B cell (primary cell): ENCODE data around the gene MRPS9. TPM values are rescaled to one million over a fixed set of nuclear protein-coding genes. Genes with fewer than 3 reads are reported as not detected.

Source experiments
- ATAC-seq: fragments of 200-7000 bp; cut with Tn5 transposase; one replicate; pipeline ENCODE4 v1.10.0; 2021; ENCODE audit warnings: low read depth, mild to moderate bottlenecking, moderate number of reproducible peaks, moderate library complexity
- CTCF ChIA-PET: fragments of 350-600 bp; sonication (Branson Sonifier 250); formaldehyde crosslinking; loops from one replicate; lab custom pipeline; 2021; ENCODE audit warnings: antibody characterized with exemption, inconsistent platforms; lab: Charles Lee
- POLR2A ChIA-PET: fragments of 350-600 bp; sonication (Branson Sonifier 250); formaldehyde crosslinking; loops from one replicate; lab custom pipeline; 2021; ENCODE audit warnings: antibody characterized with exemption; lab: Charles Lee
- DNase-seq: peaks from one replicate; pipeline ENCODE4 v3.0.0; 2013
- H2AFZ ChIP-seq: 2 replicates; pipeline ENCODE4 v1.6.1; 2012; ENCODE audit warnings: mild to moderate bottlenecking, low read depth, low read length; ENCODE audit not compliant: insufficient read depth, poor library complexity, severe bottlenecking
- H3K27ac ChIP-seq, 2 donors: 1 replicate in 1 of 2; 2 replicates in 1 of 2; pipeline ENCODE4 v1.5.1; 2012 to 2013; ENCODE audit warnings: low read length in 2 of 2, mild to moderate bottlenecking in 2 of 2, moderate library complexity in 1 of 2
- H3K27me3 ChIP-seq, 4 experiments: fragments of 200-600 bp in 1 of 4; sonication (generic) in 1 of 4; replicated peaks in 1 of 4; 1 replicate in 2 of 4; 2 replicates in 2 of 4; pipeline versions ENCODE4 v1.6.1 to v1.7.0; 2013 to 2016; ENCODE audit warnings: low read length in 3 of 4, mild to moderate bottlenecking in 2 of 4, mixed read lengths in 1 of 4, moderate library complexity in 1 of 4; ENCODE audit not compliant: insufficient read depth in 4 of 4, control insufficient read depth in 3 of 4; ENCODE audit errors: control extremely low read depth in 1 of 4
- H3K36me3 ChIP-seq, 2 experiments: replicated peaks in 1 of 2; 1 replicate in 1 of 2; 2 replicates in 1 of 2; pipeline versions ENCODE4 v1.6.1 to v1.7.1; 2013; ENCODE audit warnings: low read length in 1 of 2; ENCODE audit not compliant: insufficient read depth in 2 of 2, control insufficient read depth in 1 of 2; ENCODE audit errors: control extremely low read depth in 1 of 2, extremely low read depth in 1 of 2
- H3K4me1 ChIP-seq, 2 donors: fragments of 200-600 bp in 1 of 2; sonication (generic) in 1 of 2; 1 replicate in 1 of 2; 2 replicates in 1 of 2; pipeline versions ENCODE4 v1.5.1 to v1.6.1; 2013 to 2017; ENCODE audit warnings: low read length in 2 of 2; ENCODE audit not compliant: control insufficient read depth in 2 of 2, insufficient read depth in 2 of 2
- H3K4me2 ChIP-seq: replicated peaks from 2 replicates; pipeline ENCODE3; 2012; ENCODE audit warnings: mild to moderate bottlenecking, low read depth, low read length; ENCODE audit not compliant: poor library complexity, severe bottlenecking
- H3K4me3 ChIP-seq, 5 experiments: fragments of 200-600 bp in 1 of 5; sonication (generic) in 1 of 5; 1 replicate in 3 of 5; 2 replicates in 2 of 5; pipeline versions ENCODE4 v1.5.1 to v1.7.0; 2011 to 2016; ENCODE audit warnings: low read length in 4 of 5, mild to moderate bottlenecking in 4 of 5, low read depth in 2 of 5, control low read depth in 1 of 5, moderate library complexity in 1 of 5; ENCODE audit not compliant: insufficient read depth in 1 of 5; ENCODE audit errors: control extremely low read depth in 1 of 5, extremely low read depth in 1 of 5
- H3K79me2 ChIP-seq: fragments of 200-600 bp; sonication (generic); one replicate; pipeline ENCODE4 v1.6.0; 2016; ENCODE audit warnings: low read length; ENCODE audit not compliant: control insufficient read depth, insufficient read depth
- H3K9ac ChIP-seq: fragments of 200-600 bp; sonication (generic); 2 replicates; pipeline ENCODE4 v1.6.1; 2017; ENCODE audit warnings: mild to moderate bottlenecking, low read length, moderate library complexity
- H3K9me3 ChIP-seq, 3 donors: one replicate each; pipeline versions ENCODE4 v1.6.1 to v1.7.1; 2013; ENCODE audit warnings: low read length in 2 of 3; ENCODE audit not compliant: control insufficient read depth in 2 of 3, insufficient read depth in 1 of 3; ENCODE audit errors: control extremely low read depth in 1 of 3
- H4K20me1 ChIP-seq: 2 replicates; pipeline ENCODE4 v1.6.0; 2012; ENCODE audit warnings: mild to moderate bottlenecking, low read length; ENCODE audit not compliant: insufficient read depth, control insufficient read depth, poor library complexity, severe bottlenecking
- H3K27ac Mint-ChIP-seq: one replicate; pipeline ENCODE4 v1.8.0; 2021; ENCODE audit warnings: mixed read lengths
- H3K27me3 Mint-ChIP-seq: one replicate; pipeline ENCODE4 v1.8.0; 2021; ENCODE audit warnings: mixed read lengths
- H3K4me1 Mint-ChIP-seq: one replicate; pipeline ENCODE4 v1.8.0; 2021; ENCODE audit warnings: mixed read lengths
- H3K4me3 Mint-ChIP-seq: one replicate; pipeline ENCODE4 v1.8.0; 2021; ENCODE audit warnings: mixed read lengths
- H3K9me3 Mint-ChIP-seq: one replicate; pipeline ENCODE4 v1.8.0; 2022; ENCODE audit warnings: mixed read lengths; ENCODE audit not compliant: insufficient read depth
- EZH2 ChIP-seq: IDR thresholded peaks from 2 replicates; pipeline ENCODE4 v1.6.1; 2012; ENCODE audit warnings: borderline replicate concordance, low read depth, mild to moderate bottlenecking, moderate library complexity, low read length; ENCODE audit not compliant: insufficient read depth, poor library complexity, severe bottlenecking
- WGBS: methylation state at CpG from one replicate; pipeline ENCODE4 v1.1.5; 2013; ENCODE audit warnings: missing lambda C conversion rate; ENCODE audit not compliant: insufficient coverage; 5-methylcytosine and 5-hydroxymethylcytosine counted together
- intact Hi-C: fragments of 100-400 bp; cut with micrococcal nuclease; formaldehyde crosslinking; loops from one replicate; pipeline ENCODE4 v1.10.0; 2022
- polyA plus RNA-seq: library from polyadenylated mRNA; depleted of rRNA; stranded (reverse); fragments of >200 nt; gene quantifications from 2 replicates; pipeline ENCODE4 v1.2.3, GENCODE V29; 2012
- total RNA-seq, 2 donors: library from RNA; stranded (reverse); fragments of 120-200 nt in 1 of 2; gene quantifications; 1 replicate in 1 of 2; 2 replicates in 1 of 2; pipeline versions ENCODE4 v1.2.3 to v1.2.4, GENCODE V29; 2013 to 2022
- TF ChIP-seq, protein P1 (sequence below): fragments of 200-600 bp; IDR thresholded peaks from one replicate; pipeline ENCODE4 v1.8.0; 2022; ENCODE audit warnings: antibody characterized with exemption, mild to moderate bottlenecking

The MRPS9 gene
- total and polyA plus RNA-seq, 2 donors (not counting 1 experiment from before 2014, with no cell fraction given), result 13.0 to 19.8 TPM

DNA sequence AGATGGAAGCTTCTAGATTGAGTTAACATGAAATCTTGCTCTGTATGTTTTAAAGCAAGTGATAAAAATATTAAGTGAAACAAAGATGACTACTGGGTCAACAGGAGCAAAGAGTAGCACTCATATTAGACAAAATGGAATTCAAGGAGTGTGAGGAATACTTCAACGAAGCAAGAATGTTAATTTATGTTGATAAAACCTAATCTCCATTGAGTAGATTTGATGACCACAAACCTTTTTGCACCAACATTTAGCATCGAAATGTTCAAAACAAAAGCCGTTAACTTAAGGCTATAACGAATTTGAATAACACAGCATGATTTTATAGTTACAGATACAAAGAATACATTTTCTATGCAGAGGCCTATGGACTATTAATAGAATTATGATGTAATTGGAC, 35.7 kb downstream of the MRPS9 start:
- no peaks in the 10 kb centered on the region for H3K36me3 ChIP-seq
- Mint-ChIP-seq H3K27me3 (no peaks in the 10 kb centered on the region), H3K9me3 (no peaks in the 10 kb centered on the region), H3K4me1 (no peaks in the 10 kb centered on the region), H3K27ac (no peak overlapping the region), H3K4me3 (no peak overlapping the region)
- no peaks in the 10 kb centered on the region for H3K27me3 ChIP-seq
- H2AFZ ChIP-seq, result no peak overlapping the region
- no peaks in the 10 kb centered on the region for H4K20me1 ChIP-seq
- no peak for TF ChIP-seq EZH2
- no peak overlapping the region for H3K4me2 ChIP-seq
- DNase-seq (no peak), ATAC-seq (no peak)
- ChIA-PET CTCF (interaction anchor here (1.3 kb wide), 1 partner anchor 42 kb away, joined by 3 read pairs; no protein-coding TSS in a partner anchor), POLR2A (no interaction called here)
- H3K4me1 ChIP-seq, result no peaks in the 10 kb centered on the region
- no CpG with 5 or more reads among the region's 4 CpGs for WGBS
- H3K79me2 ChIP-seq, result no peaks in the 10 kb centered on the region
- H3K9me3 ChIP-seq, result no peaks in the 10 kb centered on the region
- H3K27ac ChIP-seq, result no peak overlapping the region
- intact Hi-C loops, result no loop called here
- H3K4me3 ChIP-seq, result no peak overlapping the region
- H3K9ac ChIP-seq, result no peak overlapping the region

DNA sequence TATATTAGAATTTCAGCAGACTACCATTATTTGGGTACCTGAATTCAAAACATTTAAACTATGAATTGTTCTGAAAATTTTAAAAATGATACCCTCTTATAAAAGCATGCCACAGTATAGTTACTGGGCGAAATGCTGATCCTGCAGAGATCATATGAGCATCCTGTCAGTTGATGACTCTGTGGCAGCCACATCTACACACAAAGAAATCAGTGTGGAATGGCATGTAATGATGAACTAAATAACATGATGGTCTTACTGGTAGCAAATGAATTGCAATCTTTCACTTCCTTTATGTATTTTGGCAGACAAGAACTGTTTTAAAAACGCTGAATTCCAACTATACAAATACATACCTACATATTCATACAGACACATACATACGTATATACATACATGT, 38.3 kb downstream of the MRPS9 start:
- H3K4me2 ChIP-seq, result no peak overlapping the region
- ChIA-PET POLR2A (no interaction called here), CTCF (no interaction called here)
- H3K4me3 Mint-ChIP-seq, result no peak overlapping the region
- intact Hi-C loops, result loop anchor here (5.0 kb wide), 1 partner anchor 609 kb away; no protein-coding TSS in a partner anchor
- TF ChIP-seq, protein P1, sequence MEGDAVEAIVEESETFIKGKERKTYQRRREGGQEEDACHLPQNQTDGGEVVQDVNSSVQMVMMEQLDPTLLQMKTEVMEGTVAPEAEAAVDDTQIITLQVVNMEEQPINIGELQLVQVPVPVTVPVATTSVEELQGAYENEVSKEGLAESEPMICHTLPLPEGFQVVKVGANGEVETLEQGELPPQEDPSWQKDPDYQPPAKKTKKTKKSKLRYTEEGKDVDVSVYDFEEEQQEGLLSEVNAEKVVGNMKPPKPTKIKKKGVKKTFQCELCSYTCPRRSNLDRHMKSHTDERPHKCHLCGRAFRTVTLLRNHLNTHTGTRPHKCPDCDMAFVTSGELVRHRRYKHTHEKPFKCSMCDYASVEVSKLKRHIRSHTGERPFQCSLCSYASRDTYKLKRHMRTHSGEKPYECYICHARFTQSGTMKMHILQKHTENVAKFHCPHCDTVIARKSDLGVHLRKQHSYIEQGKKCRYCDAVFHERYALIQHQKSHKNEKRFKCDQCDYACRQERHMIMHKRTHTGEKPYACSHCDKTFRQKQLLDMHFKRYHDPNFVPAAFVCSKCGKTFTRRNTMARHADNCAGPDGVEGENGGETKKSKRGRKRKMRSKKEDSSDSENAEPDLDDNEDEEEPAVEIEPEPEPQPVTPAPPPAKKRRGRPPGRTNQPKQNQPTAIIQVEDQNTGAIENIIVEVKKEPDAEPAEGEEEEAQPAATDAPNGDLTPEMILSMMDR, result no peak
- TF ChIP-seq EZH2, result no peak
- no peak overlapping the region for H3K4me3 ChIP-seq
- no CpG with 5 or more reads among the region's 3 CpGs for WGBS
- no peaks in the 10 kb centered on the region for H3K9me3 Mint-ChIP-seq
- H3K9me3 ChIP-seq, result no peaks in the 10 kb centered on the region
- H3K27ac ChIP-seq, result no peak overlapping the region
- H3K27ac Mint-ChIP-seq, result no peak overlapping the region
- no peaks in the 10 kb centered on the region for H4K20me1 ChIP-seq
- H3K4me1 Mint-ChIP-seq, result no peaks in the 10 kb centered on the region
- no peak overlapping the region for H3K9ac ChIP-seq
- no peaks in the 10 kb centered on the region for H3K27me3 Mint-ChIP-seq
- ATAC-seq (no peak), DNase-seq (no peak)
- no peaks in the 10 kb centered on the region for H3K36me3 ChIP-seq
- H3K27me3 ChIP-seq, result no peaks in the 10 kb centered on the region
- H2AFZ ChIP-seq, result no peak overlapping the region
- no peaks in the 10 kb centered on the region for H3K79me2 ChIP-seq
- no peaks in the 10 kb centered on the region for H3K4me1 ChIP-seq
